Activated gamma-delta T cell (primary cell): ENCODE measurements around the gene IFI27.
"Not testable (repeated sequence)": the region's sequence is repeated elsewhere in the genome, so short reads cannot be mapped to it uniquely, and the experiment has no call there.

Experiments used
- DNase-seq: peaks from one replicate; lab custom pipeline; 2025; lab: John Stamatoyannopoulos, UW

The IFI27 gene

DNA sequence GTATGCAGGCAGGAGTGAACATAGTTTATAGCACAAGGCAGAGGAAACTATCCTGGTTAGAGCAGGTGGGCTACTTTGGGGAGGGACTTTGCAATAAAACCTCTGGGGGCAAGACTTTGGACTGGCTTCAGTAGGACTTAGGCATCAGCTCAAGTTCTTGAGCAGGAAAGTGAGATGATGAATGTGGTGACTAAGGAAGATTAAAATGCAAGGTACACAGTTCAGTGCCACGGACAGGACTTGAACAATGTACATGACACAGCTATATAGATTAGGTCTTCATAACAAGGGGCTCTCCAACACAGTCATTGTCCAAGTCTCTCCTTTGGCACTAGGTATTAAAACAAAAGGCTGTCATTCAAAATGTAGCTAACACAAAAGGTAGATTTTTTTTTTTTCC lies 42.1 kb downstream of the IFI27 start:
- DNase-seq: no peak

DNA sequence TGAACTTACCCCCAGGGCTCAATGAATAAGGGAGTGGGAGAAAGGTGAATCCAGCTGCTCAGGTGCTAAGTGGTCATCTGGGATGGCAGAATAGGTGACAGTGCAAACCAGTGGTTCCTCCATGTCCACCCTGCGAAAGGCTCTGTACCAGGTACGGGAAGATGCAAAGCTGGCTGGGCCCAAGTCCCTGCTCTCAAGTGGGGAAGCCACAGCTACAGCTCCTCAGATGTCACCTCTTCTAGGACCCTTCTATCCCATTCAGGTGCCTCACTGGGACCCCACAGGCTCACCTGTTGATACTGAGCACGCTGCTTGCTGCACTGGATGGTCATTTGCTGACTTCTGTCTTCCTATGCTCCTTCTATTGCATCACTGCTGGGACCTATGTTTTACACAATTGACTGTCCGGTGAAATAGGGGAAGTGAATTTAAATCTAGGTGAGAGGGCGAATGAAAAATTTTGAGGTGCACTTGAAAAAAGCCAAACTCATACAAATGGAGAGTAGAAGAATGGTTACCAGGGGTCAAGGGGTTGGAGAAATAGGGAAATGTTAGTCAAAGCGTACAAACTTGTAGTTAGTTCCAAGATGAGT lies 43.3 kb downstream of the IFI27 start:
- no peak for DNase-seq

DNA sequence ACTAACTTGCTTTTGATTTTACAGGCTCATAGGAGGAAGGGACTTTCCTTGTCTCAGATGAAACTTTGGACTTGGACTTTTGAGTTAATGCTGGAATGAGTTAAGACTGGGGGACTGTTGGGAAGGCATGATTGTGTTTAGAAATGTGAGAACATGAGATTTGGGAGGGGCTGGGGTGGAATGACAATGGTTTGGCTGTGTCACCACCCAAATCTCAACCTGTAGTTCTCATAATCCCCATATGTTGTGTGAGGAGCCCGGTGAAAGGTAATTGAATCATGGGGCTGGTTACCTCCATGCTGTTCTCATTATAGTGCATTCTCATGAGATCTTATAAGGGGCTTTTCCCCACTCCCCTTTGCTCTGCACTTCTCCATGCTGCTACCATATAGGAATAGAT lies 45.6 kb downstream of the IFI27 start:
- not testable (repeated sequence) for DNase-seq

DNA sequence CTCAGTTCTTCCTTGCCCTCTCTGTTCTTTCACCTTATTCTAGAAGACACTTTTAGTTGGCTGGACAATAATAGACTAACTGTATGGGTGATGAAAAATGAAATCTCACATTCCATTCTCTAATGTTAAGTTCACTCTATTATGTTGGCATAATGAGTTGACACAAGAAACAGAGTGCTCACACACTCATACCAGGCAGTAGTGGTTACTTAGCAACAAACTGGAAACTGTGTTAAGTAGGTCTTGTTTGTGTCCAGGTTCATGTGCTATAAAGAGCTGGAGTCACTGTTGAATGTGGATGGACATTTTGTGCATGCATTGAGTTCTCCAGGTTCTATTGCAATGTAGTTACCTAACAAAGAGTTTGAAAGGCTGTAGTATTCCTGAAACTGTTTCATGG lies 46.7 kb downstream of the IFI27 start:
- no peak for DNase-seq

DNA sequence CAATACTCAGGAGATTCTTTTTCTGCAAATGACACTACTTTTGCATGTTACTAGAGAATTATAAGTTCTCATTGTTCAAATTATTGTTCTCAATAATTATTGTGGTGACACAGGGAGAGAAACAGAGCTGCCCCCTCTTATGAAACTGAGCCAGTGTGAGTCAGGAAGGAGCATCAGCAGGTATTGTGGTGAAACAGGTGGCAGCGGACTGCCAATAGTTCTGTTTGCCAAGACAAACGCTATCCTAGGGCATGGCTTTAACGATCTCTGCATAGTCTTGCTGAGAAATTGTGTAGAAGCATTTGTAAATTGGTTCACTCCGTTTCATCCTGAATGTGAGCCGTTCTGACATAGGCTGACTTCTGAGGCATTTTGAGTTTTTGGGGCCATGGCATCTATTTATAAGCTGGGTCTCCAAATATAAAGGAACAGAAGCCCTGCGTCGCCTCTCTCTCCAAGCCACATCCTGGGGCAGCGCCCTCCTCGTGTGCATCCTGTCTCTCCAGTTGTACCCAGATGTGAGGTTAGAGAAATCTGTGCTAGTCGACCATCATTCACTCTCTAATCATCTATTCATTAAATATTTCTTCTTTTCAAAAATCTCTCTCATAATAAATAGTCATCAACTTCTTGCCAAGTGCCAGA lies 47.8 kb downstream of the IFI27 start:
- DNase-seq: no peak

DNA sequence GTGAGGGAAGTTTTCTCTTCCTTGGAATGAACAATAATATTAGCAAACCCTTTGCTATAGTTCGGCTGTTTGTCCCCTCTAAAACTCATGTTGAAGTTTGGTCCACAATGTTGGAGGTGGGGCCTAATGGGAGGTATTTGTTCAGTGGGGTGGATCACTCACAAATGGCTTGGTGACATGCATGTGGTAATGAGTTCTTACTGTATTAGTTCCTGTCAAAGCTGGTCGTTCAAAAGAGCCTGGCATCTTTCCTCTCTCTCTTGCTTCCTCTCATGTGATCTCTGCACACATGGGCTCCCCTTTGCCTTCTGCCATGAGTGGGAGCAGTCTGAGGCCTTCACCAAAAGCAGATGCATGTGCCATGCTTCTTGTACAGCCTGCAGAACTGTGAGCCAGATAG lies 50.5 kb downstream of the IFI27 start:
- no peak for DNase-seq

DNA sequence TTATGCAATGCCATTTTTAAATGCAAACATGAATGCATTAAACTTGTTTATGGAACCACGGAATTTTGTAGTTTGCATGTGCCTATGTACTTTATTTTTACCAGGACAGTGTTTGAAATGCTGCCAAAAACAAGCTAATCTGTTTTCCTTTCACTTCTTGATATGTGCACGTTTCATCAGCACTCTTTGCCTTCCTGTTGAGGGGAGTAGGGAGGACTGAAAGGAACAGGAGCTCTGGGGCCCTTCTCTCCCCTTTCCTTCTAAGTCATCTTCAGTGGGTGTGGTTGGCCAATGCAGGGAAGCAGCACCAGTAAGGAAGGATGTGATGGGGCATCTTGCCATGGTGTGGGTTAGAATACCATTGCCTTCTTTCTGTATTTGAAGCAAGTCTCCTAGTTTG lies 51.4 kb downstream of the IFI27 start:
- DNase-seq: no peak

DNA sequence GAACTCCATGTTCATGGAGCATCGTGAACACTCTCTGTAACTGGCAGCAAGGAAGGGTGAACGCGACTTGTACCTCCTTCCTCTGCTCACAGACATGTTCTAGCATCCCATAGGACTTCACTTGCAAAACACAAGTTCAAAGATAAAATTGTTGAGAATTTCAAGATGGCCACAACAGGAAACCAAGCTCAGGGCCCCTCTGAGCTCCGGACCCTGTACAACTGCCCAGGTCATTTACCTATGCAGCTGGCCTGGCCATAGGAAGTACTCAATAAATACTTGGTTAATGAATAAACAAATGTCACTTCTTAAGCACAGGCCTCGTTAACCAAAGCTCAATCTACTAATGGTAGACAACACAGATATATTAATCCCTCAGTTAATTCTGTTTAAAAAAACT lies 51.9 kb downstream of the IFI27 start:
- no peak for DNase-seq

DNA sequence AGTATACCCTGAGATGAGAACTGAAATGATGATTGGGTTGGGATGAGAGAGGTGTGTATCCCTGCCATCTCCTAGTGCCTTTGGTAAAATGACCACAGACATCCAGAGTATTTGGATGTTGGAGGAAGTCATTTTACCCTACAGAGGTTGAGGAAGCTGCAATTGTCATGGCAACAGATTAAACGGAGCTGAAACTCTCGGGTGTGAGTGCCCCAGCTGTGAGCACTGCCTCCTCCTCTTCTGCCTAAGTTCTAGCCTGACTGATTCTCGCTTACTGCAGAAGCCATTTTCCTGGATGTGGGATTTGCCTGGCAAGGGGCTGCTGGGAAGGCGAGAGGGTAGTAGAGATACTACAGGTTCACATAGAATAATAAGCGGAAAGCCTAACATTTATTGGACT lies 53.3 kb downstream of the IFI27 start:
- no peak for DNase-seq

DNA sequence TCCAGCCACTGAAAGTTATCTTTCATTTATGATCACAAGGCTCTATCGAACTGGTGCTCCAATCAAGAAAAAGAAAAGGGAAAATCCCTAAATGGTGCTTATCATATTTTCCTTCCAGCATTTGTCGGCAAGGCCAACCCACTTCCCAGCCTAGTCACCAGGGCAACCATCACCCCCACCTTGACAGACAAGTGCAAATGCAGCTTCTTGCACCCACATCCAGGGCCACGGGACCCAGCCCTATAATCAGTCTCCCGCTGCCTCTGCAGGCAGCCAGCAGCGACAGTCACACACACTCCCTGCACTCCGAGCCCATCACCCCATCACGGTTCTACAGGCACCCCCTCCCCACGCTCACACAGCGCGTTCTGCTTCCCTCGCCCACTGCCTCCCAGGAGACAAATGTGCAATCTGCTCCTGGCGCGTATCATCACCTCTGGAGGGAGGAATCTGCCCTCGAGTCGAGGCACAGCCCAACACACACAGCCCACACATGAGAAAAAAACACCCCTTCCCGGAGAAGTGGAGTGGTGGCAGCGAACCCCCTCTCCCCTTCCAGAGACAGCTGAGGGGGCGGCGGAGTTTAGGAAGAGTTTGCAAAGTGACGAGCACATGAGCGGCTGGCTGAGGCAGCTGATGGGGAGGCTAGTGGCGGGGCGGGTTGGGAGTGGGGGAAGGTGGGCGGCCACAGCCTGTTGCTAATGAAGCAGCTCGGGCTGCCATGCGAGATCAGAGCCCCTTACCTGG lies 54.3 kb downstream of the IFI27 start:
- no peak for DNase-seq

DNA sequence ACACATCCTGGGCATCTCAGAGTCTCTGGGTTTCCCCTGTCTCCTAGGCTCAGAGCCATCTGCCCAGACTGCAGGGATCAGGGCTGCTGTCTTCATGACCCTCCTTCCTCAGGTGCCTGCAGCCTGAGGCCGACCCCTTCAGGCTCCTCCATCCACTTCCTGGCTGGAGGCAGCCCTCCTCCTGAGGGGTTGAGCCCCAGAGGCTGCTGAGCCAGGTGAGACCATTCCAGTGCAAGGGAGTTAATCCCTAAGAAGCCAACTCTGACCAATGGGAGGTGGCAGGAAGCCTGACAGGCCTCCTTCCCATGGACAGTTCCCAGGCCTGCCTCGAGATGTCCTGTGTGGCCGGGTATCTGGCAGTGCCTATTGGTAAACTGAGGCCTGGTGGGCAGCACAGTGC lies 55.2 kb downstream of the IFI27 start:
- DNase-seq: no peak
